ENCODE measurements around the gene ST6GALNAC6.

GRCh38 chr9:127876026-127876763 lies 23.2 kb downstream of the ST6GALNAC6 start:
- no peak for TF ChIP-seq POLR2A (IDR thresholded peaks at IDR 0.05)
- TF ChIP-seq CTCF (IDR thresholded peaks at IDR 0.05) = no peak

Data from Peyer's patch (tissue), 4 donors.